Activated CD4-positive, alpha-beta T cell treated with anti-CD3 and anti-CD28 coated beads, Interleukin-2, Interleukin-6, amounts not matched to agents 100 ng/mL and 50 ng/mL, durations not matched to agents 16 hours and 8 hours (primary cell): Measurements from ENCODE around the gene PNPO.
"Not testable (repeated sequence)": the region's sequence is repeated elsewhere in the genome, so short reads cannot be mapped to it uniquely, and the experiment has no call there.

Experiments
- DNase-seq: peaks from one replicate; pipeline ENCODE4 v3.0.0-alpha.2; 2020

The PNPO gene

GRCh38 chr17:47918991-47919390, 22.4 kb upstream of the PNPO start:
- DNase-seq: no peak

- not testable (repeated sequence) for DNase-seq
Observed at GRCh38 chr17:47919889-47920288, 21.5 kb upstream of the PNPO start.

DNA sequence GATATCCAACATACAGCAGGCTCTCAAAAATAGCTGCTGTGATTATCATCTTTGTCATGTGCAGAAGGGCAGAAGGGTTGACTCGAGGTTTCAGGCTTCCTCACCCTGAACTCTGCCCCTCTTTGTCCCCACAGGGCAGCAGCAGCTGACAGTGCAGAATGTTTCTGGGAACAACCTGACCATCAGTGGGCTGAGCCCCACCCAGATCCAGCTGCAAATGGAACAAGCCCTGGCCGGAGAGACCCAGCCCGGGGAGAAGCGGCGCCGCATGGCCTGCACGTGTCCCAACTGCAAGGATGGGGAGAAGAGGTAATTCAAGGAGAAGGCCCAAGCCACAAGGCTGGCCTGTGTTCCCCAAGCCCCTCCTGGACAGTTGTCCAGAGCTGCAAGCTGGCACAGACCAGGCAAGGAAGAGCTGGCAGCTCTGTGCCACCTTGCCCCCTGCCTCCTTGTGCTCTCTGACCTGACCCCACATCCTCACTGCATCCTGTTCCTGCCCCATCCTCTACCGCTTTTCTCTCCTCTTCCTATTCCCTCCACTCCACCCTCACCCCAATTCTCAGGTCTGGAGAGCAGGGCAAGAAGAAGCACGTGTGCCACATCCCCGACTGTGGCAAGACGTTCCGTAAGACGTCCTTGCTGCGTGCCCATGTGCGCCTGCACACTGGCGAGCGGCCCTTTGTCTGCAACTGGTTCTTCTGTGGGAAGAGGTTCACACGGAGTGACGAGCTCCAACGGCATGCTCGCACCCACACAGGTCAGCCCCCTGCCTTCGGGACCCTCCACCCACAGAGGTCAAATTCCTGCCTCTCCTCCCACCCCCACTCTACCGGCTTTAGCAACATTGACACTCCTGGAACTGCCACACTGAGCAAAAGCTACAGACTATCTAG, 16.3 kb upstream of the PNPO start:
- DNase-seq: no peak

DNA sequence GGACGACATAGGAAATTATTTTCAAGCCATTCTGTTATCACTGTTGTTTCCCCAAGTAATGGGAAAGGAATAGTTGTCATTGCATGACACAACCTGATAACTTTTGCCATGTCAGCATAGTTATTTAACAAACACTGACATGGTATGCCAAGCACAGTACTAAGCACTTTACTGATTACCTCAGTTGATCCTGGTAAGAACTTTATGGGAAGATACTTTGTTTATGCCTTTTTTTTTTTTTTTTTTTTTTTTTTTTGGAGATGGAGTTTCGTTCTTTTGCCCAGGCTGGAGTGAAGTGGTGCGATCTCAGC, 15.7 kb upstream of the PNPO start:
- no peak for DNase-seq

DNA sequence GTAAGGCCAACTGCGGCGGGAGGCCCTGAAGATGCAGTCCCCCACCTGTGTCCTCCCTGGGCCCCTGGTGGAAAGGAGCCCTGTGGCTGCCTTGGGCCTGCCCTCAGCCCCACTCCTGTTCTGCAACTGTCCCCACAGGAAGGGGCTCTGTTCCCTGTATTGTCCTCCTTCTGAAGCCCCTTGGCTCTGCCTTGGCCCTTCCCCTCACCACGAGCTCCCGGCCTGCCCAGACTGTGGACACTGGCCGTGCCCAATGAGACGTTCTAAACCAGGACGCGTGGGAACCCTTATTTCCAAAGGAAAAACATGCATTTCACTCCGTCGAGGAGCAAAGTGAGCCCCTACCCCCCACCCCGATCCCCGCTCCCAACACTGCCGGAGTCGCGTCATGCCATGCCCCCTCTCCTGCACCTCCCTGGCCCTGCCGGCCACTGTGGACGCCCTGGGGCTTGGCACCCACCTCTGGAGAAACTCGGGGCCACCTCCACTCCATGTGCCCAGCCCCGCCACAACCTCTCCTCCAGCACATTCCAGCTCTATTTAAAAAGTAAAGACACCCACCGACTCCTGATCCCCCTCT, 13.5 kb upstream of the PNPO start:
- no peak for DNase-seq

GRCh38 chr17:47928415-47928814, 13.0 kb upstream of the PNPO start:
- no peak for DNase-seq

DNA sequence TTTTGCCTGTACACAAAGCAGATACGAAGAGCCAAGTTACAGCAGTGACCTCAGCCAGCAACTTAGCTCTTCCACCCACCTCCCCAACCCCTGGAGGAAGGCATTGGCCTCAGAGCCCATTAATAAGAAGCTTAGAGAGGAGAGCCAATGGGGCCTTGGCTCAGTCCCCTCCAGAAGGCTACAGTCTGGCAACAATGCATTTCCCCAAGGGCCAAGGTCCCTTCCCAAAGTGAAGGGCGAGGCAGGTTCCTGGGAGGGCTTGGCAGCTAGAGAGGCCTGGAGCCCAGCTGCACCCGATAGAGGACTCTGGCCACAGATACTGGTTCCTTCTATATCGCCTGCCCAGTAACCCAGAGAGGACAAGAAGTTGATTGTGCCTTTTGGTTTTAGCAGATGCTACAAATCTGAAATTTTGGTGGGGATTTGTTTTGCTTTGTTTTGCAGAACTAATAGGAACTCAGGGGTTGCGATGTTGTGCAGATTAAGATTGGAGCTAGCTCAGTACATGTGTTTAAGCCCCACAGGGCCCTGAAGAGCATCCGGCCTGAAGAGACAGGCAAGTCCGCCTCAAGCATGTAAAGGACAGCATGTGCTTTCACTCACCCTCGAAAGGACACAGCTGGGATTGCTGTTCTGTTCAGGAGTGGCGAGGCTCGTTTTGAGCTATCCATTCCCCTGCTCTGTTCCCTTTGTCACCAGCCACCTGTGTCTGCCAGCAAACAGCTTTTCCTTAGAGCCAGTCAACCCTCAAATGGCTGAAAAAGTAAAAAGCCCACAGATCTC, 12.0 kb upstream of the PNPO start:
- DNase-seq: no peak

- no peak for DNase-seq
Observed at GRCh38 chr17:47931848-47932247, 9.5 kb upstream of the PNPO start.

- DNase-seq: no peak
Observed at GRCh38 chr17:47934856-47935255, 6.5 kb upstream of the PNPO start.

GRCh38 chr17:47935468-47935867, 5.9 kb upstream of the PNPO start:
- DNase-seq: not testable (repeated sequence)

DNA sequence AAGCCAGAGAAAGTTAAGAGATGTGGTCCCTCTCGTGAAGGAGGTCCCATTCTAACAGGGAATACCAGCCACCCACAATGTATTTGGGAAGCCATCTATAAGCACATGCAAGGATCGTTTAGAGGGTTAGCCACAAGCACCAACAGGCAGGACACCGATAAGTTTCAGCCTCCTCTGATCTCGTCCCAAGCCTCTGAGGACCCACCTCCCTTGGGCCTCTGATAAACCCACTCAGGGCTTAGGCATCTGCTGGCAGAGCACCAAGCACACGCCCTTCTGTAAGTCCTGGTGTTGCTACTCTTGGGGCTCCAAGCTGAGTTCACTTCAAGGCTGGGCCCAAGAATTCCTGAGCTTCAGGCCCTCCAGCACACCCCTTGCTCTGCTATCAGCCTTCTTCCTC, 5.4 kb upstream of the PNPO start:
- no peak for DNase-seq

GRCh38 chr17:47937941-47938340, 3.4 kb upstream of the PNPO start:
- peak; percentile 29 for DNase-seq

DNA sequence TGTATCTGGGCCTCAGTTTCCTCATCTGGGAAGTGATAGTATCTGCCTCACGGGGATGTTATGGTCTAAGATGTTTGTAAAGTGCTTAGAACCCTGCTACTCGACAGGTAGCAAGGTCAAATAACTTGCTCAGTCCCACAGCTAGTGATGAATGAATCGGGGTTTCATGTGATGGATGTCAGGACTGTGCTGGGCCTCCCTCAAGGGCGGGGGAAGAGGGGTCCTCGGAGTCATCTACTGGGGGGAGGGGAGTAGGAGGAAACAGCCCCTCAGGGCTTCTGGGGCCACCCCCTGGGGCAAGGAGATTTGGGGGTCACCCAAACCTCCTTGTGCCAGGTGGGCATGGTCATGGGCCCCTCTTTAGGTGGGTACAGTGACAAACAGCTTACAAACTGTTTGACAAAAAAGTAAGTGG, 732 bp downstream of the PNPO start:
- peak; percentile 21 for DNase-seq

DNA sequence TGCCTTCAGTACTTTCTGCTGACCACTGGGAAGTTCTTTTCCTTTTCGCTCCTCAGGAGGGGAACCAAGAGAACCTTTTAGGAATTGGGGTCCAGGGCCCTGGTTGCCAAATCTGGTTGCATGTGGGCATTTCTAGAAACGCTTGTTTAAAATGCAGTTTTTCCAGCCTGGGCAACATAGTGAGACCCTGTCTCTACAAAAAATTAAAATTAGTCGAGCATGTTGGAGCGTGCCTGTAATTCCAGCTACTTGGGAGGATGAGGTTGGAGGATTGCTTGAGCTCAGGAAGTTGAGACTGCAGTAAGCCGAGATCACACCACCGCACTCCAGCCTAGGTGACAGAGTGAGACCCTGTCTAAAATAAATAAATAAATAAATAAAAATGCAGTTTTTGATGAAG, 1.2 kb downstream of the PNPO start:
- DNase-seq: no peak

DNA sequence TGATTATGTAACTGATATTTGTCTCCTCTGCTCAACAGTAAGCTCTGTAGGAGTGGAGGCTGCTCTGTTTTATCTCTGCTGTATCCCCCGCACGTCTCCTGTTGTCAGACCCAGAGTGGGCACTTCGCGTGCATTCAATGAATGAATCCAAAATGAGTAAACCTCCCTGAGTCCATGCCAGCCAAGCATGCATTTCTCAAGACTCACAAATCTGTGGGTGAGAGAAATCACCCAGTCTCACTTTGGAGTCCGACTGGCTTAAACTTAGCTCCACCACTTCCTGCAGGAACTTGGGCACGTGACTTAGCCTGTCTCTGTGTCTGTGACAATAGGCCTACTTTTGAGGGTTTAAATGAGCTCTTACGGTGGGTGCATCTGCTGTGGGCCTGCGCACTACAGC, 3.7 kb downstream of the PNPO start:
- DNase-seq: peak; percentile 40

DNA sequence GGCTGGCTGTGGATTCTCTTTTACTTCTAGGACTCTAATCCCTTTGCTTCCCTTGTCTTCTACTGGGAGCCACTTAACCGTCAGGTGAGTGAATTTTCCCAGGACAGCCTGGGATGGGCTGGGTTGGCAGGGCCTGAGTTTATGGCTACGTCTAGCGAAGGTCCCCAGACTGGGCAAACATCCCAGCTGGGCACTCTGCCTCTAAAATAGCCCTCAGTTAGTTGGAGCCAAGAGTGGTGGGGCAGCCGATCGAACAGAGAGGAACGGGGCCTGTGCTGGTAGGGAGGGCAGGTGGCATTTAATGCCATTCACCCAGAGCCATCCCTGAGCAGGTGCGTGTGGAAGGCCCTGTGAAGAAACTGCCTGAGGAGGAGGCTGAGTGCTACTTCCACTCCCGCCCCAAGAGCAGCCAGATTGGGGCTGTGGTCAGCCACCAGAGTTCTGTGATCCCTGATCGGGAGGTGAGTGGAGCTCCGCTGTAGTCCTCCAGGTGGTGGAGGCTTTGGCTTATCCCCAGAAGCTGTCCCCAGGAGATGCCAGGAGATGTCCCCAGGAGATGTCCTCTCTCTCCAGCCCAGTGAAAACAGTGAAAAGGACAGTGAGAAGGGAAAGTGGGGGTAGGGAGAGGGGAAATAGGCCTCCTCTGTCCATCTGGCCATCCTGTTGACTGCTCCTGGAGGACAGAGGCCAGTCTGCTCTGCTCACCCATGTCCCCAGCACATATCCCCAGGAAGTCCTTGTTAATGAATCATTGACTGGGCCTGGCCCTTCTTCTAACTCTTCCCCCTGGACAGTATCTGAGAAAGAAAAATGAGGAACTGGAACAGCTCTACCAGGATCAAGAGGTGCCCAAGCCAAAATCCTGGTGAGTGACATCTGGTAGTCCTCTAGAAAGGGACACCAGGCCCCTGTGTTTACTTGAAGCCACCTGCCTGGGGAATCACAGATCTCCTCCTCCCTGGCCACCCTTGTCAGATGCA, 4.4 kb downstream of the PNPO start:
- no peak for DNase-seq

- no peak for DNase-seq
Observed at GRCh38 chr17:47946516-47946915, 5.1 kb downstream of the PNPO start.

GRCh38 chr17:47946929-47947397, 5.6 kb downstream of the PNPO start:
- DNase-seq: peak; percentile 88

DNA sequence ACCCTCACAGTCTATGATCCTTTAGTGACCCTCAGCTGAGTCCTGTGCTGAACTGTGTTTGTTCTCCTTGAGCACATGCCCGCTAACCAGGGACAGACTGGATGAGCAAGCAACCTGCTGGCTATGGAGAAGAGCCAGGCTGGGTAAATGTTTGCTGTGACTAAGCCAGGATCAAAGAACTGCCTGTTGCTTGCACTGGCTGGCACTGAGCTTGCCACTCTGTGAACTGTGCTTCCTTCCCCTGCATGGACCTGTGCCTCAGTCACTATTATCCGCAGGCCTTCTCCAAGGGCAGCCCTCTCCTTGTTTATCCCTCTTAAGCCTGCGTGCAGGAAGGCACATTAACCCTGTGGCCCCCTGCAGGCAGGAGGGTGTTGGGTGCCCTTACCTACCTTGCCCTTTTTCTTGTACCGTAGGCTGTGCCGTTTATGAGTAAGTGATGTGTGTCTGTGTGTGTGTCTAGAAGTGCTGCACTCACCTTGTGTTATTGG, 7.4 kb downstream of the PNPO start:
- DNase-seq: no peak

GRCh38 chr17:47949197-47949759, 7.9 kb downstream of the PNPO start:
- DNase-seq: peak; percentile 87

- DNase-seq: no peak
Observed at GRCh38 chr17:47949946-47950345, 8.6 kb downstream of the PNPO start.

DNA sequence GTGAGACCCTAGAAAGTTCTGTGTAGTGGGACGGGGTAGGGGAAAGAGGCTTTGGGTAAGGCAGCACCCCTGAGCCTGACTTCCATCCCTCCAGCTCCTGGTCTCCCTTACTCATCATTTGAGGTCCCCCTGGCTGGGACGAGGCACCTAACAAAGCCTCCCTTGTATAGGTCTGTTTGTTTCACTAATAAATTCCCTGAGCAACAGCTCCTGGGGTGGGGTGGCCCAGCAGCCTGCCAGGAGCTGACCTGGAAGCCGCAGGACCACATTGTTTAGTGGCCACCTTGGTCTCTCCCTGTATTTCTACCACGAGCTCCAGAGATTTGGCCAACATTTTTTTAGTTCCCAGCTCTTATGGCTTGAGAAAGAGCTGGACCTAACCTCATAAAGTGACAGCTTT, 9.1 kb downstream of the PNPO start:
- DNase-seq: no peak
